GM21381 (cell line): Measurements from ENCODE around the gene RAC2.
A peak's percentile ranks its signal among the peaks of the same experiment; 100 is the strongest.
"Not testable (repeated sequence)": the region's sequence is repeated elsewhere in the genome, so short reads cannot be mapped to it uniquely, and the experiment has no call there.

Source experiments
- ATAC-seq: cut with Tn5 transposase; IDR thresholded peaks from one replicate; pipeline ENCODE4 v1.9.1; 2021; ENCODE audit warnings: mild to moderate bottlenecking, moderate library complexity; ENCODE audit not compliant: unreplicated experiment

RAC2 gene

DNA sequence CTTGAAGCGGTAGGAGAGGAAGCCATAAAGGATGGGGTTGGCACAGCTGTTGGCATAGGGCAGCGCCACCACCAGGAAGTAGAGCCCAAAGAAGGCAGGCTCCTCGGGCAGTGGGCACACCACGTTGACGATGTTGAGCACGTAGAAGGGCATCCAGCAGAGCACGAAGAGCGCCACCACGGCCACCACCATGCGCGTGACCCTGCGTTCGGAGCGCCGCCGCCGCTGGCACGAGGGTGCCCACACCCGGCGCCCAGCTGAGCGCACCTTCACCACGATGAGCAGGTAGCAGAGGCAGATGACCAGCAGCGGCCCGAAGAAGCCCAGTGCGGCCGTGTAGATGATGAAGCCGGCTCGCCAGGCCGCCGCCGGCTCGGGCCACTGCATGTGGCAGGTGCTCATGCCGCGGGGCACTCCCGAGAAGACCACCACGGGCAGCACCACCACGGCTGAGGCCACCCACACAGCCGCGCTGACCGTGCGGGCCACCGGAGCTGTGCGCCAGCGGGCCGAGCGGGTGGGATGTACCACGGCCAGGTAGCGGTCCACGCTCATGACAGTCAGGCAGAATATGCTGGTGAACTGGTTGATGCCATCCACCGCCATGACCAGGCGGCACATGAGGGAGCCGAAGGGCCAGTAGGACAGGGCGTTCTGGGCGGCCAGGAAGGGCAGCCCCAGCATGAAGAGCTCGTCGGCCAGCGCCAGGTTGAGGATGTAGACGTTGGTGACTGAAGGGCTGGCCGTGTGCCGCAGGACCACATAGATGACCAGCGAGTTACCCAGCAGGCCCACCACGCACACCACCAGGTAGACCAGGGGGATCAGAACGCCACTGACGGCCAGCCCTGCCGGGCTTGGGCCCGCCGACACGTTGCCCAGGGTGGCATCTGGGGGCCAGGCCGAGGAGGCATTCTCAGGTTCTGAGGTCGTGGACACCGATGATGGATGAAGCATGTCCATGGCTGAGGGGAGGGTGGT, 36.9 kb downstream of the RAC2 start:
- ATAC-seq: no peak

DNA sequence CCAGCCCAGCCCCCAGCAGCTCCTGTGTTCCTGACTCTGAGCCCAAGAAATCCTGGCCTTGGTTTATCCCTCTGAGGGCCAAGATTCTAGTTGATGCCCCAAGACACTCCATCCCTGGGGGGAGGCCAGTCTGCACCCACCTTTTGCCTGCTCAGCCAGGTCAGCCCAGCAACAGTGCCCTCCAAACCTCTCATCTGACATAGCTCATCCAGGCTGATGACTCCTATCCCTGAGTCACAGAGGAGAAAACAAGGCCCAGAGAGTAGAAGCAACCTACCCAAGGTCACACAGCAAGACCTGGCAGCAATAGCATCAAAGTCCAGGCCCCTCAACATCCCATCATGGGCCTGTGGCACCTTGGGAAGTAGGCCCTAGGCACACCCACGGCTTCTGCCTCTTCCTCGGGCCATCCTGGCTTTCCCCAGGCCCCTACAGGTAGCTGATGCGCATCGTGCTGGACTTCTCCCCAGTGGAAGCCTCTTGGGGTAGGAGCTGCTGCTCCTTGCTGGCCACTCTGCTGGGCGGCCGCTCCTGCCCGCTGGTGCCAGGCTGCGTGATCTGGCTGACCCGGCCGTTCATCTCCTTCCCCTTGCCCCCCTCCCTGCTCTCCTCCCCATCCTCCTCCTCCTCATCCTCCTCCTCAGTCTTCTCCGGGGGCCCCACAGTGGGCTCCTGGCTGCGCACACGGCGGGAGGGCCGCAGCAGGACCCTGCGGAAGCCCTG, 37.8 kb downstream of the RAC2 start:
- no peak for ATAC-seq

DNA sequence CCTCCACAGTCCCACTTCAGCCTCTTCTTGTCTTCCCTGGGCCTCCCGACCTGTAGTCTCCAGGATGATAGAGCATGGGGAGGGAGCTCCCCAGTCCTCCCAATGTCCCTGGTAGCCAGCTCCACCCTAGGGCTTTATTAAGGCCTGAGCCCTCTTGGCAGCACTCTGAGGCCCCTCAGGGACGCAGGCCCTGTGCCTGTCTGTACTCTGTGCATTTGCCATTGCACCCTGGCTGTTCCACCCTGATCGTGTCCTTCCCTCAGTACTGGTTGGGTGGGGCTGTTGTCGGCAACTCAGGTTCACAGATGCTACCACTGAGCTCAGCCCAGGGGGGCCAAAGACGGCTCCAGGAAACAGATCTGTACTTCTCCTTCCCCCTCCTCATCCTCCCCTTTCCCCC, 39.0 kb downstream of the RAC2 start:
- no peak for ATAC-seq

DNA sequence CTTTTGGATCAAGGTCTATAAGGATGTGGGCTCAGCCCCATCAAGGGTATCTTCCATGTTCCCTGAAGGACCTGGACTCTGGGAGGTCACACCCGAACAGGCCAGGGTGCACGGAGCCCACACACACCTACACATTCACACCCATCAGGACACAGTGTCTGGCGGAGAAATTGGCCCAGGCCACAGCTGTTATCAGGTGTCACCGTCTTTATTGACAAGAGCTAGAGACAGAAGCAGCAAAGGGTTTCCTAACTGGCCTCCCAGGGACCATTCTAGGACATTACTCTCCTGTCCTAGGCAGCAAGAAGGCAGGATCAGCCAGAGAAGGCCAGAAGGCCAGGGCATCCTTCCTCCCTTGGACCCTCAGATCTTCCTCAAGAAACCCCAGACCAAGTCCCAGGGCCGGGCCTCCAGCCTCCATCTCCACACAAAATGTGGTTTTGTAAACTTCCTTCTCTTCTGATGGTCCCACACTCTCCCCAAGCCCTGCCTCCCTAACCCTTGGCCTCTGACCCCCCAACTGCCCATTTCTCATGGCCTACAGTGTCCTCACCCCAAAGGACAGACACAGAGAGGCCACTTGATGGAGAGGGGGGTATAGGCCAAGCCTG, 39.9 kb downstream of the RAC2 start:
- no peak for ATAC-seq

DNA sequence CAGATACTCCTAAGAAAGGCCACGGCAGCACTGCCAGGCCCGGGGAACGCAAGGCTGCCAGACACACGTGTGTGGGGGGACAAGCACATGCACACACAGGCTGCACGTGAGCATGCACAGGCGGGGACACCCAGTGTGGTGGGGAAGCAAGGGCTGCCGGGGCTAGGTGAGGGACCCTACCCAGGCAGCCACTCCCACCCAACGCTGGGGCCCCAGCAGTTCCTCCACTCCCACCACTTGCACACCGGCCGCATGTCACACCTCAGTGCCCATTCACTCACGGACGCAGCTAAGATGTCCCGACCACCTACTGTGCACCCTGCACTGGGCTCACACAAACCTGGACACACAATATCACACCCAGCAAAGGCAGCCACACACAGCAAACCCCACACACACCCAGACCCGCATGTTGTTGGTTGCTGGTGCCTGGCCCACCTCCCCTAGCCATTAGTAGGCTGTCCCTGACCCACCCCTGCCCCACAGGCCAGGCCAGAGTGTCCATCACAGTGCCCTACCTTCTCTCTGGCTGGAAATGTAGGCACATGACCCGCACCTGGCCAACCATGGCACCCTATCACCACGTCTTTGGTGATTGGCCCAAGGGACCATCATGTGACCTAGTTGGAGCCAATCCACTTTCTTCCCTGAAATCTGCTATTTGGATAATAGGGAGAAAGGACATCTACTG, 40.6 kb downstream of the RAC2 start:
- no peak for ATAC-seq

DNA sequence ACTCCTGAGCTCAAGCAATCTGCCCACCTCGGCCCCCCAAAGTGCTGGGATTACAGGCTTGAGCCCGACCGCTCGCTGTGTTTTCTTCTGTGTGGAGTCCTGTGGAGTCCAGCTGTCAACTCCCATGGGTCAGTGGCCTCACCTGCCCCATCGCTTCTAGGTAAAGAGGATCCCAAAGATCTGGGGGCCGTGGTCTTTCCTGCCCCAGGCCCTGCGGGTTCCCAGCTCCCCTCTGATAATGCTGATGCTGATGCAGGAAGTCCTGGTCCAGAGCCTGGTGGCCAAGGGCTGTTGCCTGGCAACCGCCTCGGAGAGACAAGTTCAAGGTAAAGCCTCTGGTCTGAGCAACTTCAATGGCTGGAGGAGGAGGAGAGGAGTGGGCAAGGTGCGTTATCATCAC, 41.4 kb downstream of the RAC2 start:
- no peak for ATAC-seq

DNA sequence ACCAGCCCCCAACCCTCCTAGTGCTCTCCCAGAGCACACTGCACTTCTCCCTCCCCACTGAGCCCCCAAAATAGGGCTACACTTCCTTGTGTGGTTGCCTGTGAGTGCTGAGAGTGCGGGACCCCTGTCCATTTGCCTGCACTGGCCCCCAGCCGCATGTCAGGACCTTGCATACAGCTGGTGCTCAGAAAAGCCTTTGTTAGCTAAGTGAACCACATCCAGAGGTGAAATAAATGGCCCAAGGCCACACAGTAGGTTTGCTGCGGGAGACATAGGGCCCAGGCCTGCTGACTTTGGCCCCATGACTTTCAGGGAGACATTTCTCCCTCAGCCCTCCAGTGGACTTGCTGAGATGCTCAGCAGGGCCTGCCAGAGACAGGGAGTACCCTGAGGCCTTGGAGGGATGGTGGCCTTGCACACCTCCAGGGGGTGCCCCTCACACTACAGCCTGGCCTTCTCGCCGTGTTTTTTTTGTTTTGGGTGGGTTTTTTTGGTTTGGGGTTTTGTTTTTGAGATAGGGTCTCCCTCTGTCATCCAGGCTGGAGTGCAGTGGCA, 42.0 kb downstream of the RAC2 start:
- no peak for ATAC-seq

DNA sequence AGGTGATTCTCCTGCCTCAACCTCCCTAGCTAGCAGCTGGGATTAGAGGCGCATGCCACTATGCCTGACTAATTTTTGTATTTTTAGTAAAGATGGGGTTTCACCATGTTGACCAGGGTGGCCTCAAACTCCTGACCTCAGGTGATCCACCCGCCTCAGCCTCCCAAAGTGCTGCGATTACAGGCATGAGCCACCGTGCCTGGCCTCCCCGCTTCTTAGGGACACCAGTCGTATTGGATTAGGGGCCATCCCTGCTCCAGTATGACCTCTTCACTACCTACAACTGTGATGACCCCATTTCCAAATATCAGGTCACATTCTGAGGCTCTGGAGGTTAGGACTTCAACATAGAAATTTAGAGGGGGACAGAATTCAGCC, 42.6 kb downstream of the RAC2 start:
- ATAC-seq: not testable (repeated sequence)

DNA sequence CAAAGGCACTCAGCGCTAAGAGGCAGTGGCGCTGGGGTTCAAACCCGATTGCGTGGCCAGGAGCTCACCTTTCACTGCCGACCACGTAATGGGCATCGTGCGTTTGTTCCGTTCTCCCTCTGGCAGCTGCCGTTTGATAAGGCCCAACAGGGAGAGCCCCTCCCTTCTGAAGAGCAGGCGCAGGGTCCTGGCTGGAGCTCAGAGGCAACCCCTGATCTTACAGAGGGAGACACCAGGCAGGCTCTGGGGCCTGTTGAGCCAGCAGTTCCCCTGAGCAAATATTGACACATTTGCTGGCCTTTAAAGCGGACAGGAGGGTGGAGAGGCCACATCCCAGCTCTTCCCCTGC, 44.3 kb downstream of the RAC2 start:
- no peak for ATAC-seq

DNA sequence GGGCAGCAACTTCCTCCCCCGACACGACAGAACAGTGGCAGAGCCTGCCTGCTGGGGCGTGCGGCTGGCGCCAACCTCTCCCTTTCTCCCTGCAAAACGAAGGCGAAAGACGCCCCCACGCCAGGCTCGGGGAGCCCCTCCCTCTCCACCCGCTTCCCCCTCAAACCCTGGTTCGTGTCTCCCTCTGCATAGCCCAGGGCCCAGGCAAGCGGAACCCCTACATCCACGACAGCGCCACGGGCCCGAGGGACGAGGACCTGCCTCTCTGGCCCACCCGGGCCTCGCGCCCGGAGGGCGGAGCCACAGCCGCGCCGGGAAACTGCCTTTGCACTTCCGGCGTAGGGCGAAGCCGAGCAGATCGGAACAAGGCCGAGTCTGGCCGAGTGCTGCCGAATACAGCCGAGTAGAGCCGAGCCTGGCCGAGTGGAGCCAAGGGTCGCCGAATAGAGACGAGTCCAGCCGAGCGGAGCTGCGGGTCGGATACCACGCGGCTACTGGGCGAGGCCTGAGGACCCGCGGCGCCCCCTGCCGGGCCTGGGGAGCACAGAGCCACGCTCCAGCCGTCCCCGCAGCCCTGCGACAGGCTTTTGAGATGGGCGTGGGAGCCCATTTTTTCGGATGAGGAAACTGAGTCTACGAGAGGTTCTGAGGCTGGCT, 44.8 kb downstream of the RAC2 start:
- ATAC-seq: peak; percentile 95

DNA sequence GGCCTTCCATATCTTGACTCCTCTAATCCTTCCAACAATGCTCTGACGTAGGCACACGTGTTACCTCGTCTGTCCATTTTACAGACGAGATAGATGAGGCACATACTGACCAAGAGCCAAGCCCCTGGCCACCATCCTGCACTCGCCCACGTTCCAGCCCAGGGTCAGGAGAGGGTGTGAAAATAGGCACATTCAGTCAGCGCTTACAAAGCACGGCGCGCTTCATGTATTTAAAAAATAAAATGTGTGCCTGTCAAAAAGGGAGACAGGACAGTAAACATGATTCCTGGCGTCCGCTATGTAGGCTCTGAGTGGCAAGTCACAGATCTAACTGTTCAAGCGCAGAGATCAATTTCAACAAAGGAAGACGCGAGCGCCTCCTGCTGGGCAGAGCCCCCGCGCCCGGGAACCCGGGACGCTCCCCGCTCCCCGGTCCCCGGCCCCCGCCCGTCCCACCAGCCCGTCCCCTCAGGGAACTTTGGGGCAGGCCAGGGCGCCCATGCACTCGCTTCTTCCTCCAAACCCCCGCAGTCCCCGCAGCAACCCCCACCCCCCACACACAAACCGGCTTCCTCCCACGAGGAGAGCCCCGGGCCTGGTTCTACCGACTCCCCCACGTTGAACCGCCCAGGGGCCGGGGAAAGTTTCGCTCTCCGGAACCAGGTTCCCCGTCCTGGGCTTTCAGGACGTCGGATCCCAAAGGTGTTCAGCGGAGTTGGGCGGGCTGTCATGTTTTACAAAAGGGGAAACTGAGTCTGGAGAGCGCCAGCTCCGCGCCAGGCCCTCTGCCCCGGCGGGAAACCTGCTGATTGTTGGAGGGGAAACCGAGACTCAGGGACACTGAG, 45.6 kb downstream of the RAC2 start:
- peak; percentile 29 for ATAC-seq

DNA sequence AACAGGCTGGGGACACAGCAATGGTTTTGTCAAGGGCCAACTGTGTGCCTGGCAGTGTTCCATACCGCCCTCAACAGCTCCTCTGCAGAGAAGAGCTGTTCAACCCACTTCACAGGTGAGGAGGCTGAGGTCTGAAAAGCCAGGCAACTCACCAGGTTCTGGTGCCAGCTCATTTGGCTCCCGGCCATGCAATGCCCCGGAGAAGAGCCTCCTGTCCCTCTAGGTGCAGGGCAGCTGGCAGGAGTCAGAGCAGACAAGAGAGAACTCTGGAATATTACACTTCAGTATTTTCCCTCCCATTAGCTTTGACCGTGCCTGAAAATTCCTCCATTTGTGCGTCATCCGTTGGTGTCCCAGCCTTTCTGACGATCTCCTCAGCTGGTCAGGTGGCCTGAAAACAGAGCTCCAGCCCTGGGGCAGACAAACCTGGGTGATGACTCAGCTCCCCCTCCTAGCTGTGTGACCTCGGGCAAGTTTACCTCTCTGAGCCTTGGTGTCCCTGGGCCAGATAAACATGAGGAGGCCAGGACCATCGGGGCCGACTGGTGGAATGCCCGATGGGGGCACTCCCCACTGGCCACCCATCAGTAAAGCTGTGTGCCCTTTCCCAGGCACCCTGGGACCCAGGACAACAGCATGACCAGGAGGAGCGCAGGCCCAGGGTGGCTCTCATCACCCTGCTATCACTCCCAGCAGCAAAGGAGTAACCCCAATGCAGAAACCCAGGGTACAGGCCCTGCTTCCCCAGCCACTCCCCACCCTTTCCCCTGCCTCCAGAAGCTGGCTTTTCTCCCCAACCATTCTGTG, 46.4 kb downstream of the RAC2 start:
- no peak for ATAC-seq

DNA sequence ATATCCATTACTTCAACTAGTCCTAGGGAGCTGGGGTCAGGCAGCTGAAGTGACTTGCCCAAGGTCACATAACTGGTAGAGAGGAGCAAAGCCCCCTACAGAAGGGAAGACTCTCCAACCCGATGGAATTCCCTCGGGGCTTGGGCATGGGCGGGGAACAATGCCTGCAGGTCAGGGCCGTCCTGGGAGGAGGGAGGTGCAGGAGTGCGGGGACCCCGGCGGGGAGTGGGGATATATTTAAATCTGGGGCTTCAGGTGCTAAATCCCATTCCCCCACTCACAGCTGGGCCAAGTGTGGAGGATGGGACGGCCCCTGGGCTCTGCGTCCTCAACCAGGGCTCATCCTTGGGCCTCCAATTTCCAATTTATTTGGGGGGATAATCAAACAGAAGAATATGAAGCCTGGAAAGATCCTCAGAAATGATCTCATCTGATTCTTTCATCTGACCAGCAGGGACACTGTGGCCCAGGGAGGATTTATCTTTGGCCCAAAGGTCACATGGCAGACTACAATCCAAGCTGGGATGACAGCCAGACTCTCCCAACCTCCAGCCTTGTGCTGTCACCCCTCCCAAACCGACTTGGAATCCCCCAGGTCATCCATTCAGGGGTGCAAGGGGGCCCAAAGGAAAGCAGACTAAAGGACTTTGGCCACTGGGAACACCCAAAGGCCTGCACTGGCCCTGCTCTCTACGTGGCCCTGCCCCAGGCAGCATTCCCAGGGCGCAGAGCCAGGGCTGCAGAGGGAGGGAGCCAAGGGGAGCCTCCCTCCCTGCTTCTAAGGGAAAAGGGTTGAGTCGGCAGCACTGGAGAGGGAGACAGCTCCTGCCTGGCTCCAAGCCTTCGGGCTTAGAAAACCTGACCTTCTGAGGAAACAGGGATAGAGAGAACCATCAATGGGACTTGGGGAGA, 47.3 kb downstream of the RAC2 start:
- no peak for ATAC-seq

DNA sequence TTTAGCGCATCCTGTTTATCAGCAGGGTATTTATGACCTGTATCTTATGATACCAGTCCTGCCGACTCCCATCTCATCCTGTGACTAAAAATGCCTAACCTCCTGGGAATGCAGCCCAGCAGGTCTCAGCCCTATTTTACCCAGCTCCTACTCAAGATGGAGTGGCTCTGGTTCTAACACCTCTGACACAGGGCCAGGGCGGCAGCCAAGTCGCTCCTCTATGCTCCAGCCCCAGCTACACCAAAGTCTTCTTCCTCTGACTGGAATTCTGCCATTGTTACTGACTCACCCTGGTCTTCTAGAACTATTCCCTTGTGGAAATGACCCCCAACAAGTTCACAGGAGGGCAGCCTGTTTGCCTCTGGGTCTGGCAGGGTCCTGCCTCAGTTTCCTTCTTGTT, 48.1 kb downstream of the RAC2 start:
- no peak for ATAC-seq

DNA sequence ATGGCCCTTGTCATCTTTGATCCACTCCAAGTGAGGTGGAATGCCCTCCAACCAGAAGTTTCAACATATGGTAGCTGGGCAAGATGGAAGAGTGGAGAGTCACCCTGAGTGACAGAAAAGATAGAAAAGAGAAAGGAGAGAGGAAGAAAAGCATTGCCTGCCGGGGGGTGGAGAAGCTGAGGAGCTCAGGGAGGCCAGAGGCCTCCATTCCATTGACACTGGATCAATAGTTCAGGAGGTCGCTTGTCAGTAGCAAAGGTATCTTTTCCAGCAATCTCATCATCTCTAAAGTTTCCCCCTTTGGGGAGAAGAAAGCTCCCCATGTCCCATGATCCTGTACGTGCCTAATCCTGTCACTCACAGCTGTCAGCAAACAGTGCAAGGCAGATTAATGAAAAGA, 49.3 kb downstream of the RAC2 start:
- ATAC-seq: no peak

DNA sequence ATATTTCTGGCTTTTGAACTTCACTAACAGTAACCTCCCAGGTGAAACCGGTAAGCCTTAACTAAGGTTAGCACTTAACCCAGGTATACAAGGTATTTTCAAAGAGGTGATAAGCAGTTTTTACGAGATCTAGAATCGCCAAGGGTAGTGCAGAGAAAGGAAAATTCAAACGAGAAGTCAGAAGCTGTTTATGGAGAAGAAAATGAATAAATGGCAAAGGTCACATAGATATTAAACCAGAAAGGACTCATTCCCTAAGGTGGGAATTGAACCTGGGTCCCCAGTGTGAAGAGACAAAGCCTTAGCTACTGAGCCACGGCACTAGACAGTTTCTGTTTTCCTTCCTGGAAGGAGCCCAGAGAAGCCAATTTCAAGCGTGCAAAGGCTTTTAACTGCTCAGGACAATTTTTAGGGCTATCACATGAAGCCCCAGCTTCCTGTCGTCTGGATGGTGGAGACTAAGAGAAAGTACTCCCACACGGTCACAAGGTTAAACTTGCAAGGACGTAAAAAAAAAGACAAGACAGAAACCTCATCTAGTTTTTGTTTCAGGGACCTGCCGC, 50.4 kb downstream of the RAC2 start:
- no peak for ATAC-seq

DNA sequence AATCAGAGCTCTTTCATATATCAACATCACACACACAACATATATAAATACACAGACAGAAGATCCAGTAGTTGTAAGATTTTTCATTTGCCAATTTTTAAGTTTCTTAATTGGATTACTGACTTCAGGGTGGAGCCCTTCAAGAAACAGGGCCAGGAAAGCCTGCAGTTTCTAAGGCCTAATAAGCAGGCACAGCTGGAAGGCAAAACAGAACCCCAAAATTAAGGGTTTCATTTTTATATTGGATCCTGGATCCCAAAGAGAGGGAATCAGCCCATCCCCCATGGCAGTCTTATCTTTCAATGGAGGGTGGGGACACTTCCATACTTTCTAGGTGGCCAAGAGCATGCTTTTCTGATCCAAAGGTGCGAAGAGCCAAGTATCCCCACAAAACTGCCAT, 51.3 kb downstream of the RAC2 start:
- no peak for ATAC-seq
